Activated T-cell treated with anti-CD3 and anti-CD28 coated beads, Interleukin-2, amount 50 U/mL, for 1 hour (primary cell): ENCODE results near the gene LRMDA.
"Not testable (repeated sequence)": the region's sequence is repeated elsewhere in the genome, so short reads cannot be mapped to it uniquely, and the experiment has no call there.

Experiments
- DNase-seq: peaks from one replicate; pipeline ENCODE4 v3.0.0-alpha.2; 2020

The LRMDA gene

GRCh38 chr10:75761289-75761688 lies 329.9 kb downstream of the LRMDA start:
- DNase-seq = no peak

GRCh38 chr10:75762431-75762802 lies 331.0 kb downstream of the LRMDA start:
- no peak for DNase-seq

- DNase-seq = no peak
Measured at GRCh38 chr10:75763652-75764051, 332.2 kb downstream of the LRMDA start.

- DNase-seq = no peak
Measured at GRCh38 chr10:75764974-75765788, 333.8 kb downstream of the LRMDA start.

- DNase-seq = no peak
Measured at GRCh38 chr10:75765789-75766096, 334.3 kb downstream of the LRMDA start.

GRCh38 chr10:75766106-75766505 lies 334.7 kb downstream of the LRMDA start:
- DNase-seq = no peak

- not testable (repeated sequence) for DNase-seq
Measured at GRCh38 chr10:75766752-75767151, 335.3 kb downstream of the LRMDA start.

GRCh38 chr10:75770626-75771081 lies 339.2 kb downstream of the LRMDA start:
- no peak for DNase-seq

- DNase-seq = no peak
Measured at GRCh38 chr10:75771606-75772005, 340.2 kb downstream of the LRMDA start.

- DNase-seq = no peak
Measured at GRCh38 chr10:75772153-75772887, 340.9 kb downstream of the LRMDA start.

GRCh38 chr10:75773231-75773780 lies 341.9 kb downstream of the LRMDA start:
- DNase-seq = no peak

GRCh38 chr10:75773813-75774782 lies 342.7 kb downstream of the LRMDA start:
- no peak for DNase-seq

GRCh38 chr10:75774783-75775490 lies 343.5 kb downstream of the LRMDA start:
- no peak for DNase-seq

- no peak for DNase-seq
Measured at GRCh38 chr10:75776738-75777504, 345.5 kb downstream of the LRMDA start.

GRCh38 chr10:75778665-75779064 lies 347.2 kb downstream of the LRMDA start:
- DNase-seq = no peak

GRCh38 chr10:75779276-75779675 lies 347.9 kb downstream of the LRMDA start:
- DNase-seq = no peak

GRCh38 chr10:75782463-75783248 lies 351.2 kb downstream of the LRMDA start:
- no peak for DNase-seq

GRCh38 chr10:75788394-75789205 lies 357.2 kb downstream of the LRMDA start:
- DNase-seq = no peak

- no peak for DNase-seq
Measured at GRCh38 chr10:75793848-75794247, 362.4 kb downstream of the LRMDA start.

- no peak for DNase-seq
Measured at GRCh38 chr10:75801121-75801520, 369.7 kb downstream of the LRMDA start.
